Adrenal gland (tissue), 12 donors: ENCODE measurements around the gene KCNJ6. TPM values are rescaled to one million over a fixed set of nuclear protein-coding genes. Genes with fewer than 3 reads are reported as not detected.

Experiments used
- DNase-seq, 7 donors: peaks; one replicate each; pipeline ENCODE4 v3.0.0-alpha.2; 2019 to 2020
- H3K27ac ChIP-seq, 5 donors: fragments of 200-600 bp; sonication (generic) in 4 of 5; 1 replicate in 3 of 5; 2 replicates in 2 of 5; pipeline versions ENCODE4 v1.5.1 to v1.8.0; 2016 to 2020; ENCODE audit warnings: mild to moderate bottlenecking in 1 of 5
- H3K27me3 ChIP-seq: fragments of 200-600 bp; 2 replicates; pipeline ENCODE4 v1.8.0; 2021
- H3K36me3 ChIP-seq, 2 donors: fragments of 200-600 bp; replicated peaks in 1 of 2; 1 replicate in 1 of 2; 2 replicates in 1 of 2; pipeline versions ENCODE4 v1.5.1 to v1.8.0; 2018 to 2022
- H3K4me1 ChIP-seq, 2 donors: fragments of 200-600 bp; replicated peaks in 1 of 2; 1 replicate in 1 of 2; 2 replicates in 1 of 2; pipeline versions ENCODE4 v1.5.1 to v1.8.0; 2018 to 2021
- H3K4me3 ChIP-seq, 4 donors: fragments of 200-600 bp; sonication (generic) in 3 of 4; one replicate each; pipeline ENCODE4 v1.5.1; 2016 to 2018
- H3K9me3 ChIP-seq, 3 donors: fragments of 200-600 bp; sonication (generic) in 1 of 3; replicated peaks in 1 of 3; 1 replicate in 2 of 3; 2 replicates in 1 of 3; pipeline versions ENCODE4 v1.5.1 to v1.8.0; 2016 to 2021
- POLR2A ChIP-seq, 2 donors: fragments of 450-650 bp; IDR thresholded peaks; one replicate each; pipeline ENCODE4 v1.6.1; 2017; ENCODE audit warnings: antibody characterized with exemption in 2 of 2, mild to moderate bottlenecking in 2 of 2, moderate library complexity in 1 of 2
- WGBS, 4 donors: extraction: QIAGEN DNeasy Blood & Tissue Kit in 2 of 4; methylation state at CpG; one replicate each; pipeline versions ENCODE4 v1.1.5 to v1.1.7; 2013 to 2017; 5-methylcytosine and 5-hydroxymethylcytosine counted together
- intact Hi-C, 2 donors: fragments of 100-400 bp; cut with DNase I; formaldehyde crosslinking; loops; one replicate each; pipeline versions ENCODE4 v1.14.1 to v1.15.0; 2022 to 2023
- polyA plus RNA-seq, 3 donors: library from polyadenylated mRNA; stranded (reverse); fragments of 200-250 nt in 2 of 3; fragments of 350-450 nt in 1 of 3; fragmentation: Illumina TruSeq in 1 of 3; extraction: RNeasy Lipid Tissue Mini Kit (QIAGEN cat#74804) in 1 of 3; gene quantifications; one replicate each; pipeline ENCODE4 v1.2.3, GENCODE V29; 2013 to 2014
- total RNA-seq, 9 donors: library from RNA; depleted of rRNA in 4 of 9; stranded (reverse); fragments of >200 nt in 4 of 9; fragments of 120-200 nt in 1 of 9; fragmentation: NEBNext Ultra II Directional in 1 of 9; extraction: Animal tissue kit (Norgen Biotek cat#: 25700) in 1 of 9; gene quantifications; one replicate each; pipeline versions ENCODE4 v1.1.0 to v1.2.4, GENCODE V29; 2013 to 2023
- TF ChIP-seq, protein P1 (sequence below), 6 experiments: fragments of 450-650 bp in 4 of 6; fragments of 200-600 bp in 2 of 6; sonication (generic) in 1 of 6; IDR thresholded peaks; 1 replicate in 5 of 6; 2 replicates in 1 of 6; pipeline versions ENCODE4 v1.5.1 to v1.8.0; 2016 to 2021; ENCODE audit warnings: antibody characterized with exemption in 6 of 6, mild to moderate bottlenecking in 2 of 6, moderate library complexity in 1 of 6
- donor health status: healthy with polysubstance abuse.
- donor health status: Bipolar disorder and iron deficiency.
- donor health status: DM: yes; HTN: yes; CAD: no.
- donor health status: DM: no; HTN: no; CAD: no.
- donor health status: DM: no; HTN: no; CAD: no.
- donor health status: DM: yes; HTN: yes; CAD: no.

KCNJ6 gene
- total and polyA plus RNA-seq, 12 donors, result 0.03 to 0.60 (median 0.07) TPM; not detected in 4

DNA sequence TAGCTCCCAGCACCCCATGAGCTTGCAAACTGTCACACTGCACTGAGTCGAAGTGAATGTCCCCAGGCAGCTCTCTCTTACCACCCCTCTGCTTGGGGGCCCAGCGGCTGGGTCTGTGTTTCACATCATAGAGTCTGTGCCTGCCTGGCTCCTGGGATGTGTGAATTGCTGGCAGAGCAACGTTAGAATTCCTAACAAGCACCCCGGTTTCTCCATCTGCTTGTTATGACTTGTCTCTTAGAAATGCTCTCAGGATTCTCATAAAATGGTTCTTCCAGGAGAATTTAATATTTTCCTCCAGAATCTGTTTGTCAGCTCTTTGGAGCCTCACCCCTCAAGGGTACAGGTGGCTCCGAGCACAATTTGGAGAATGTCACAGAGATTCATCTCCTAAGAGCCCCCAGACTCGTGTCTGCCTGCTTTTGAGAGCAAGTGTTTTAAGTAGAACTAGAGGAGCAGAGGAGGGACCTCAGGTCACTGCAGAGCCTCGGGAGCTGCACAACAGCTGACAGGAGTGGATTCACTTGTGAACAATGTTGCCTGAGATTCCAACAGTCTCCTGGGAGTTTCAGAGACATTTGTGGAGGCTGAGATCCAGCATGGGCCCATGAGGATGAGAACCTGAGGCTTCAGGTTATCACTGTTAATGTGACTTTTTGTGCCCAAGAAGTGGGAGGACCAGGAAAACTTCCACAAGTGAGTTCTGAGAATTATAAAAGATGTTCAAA, 131.5 kb downstream of the KCNJ6 start:
- 74 to 76% (median 74%) methylated on average over 6 to 7 of the region's 7 CpGs for WGBS, 4 donors

DNA sequence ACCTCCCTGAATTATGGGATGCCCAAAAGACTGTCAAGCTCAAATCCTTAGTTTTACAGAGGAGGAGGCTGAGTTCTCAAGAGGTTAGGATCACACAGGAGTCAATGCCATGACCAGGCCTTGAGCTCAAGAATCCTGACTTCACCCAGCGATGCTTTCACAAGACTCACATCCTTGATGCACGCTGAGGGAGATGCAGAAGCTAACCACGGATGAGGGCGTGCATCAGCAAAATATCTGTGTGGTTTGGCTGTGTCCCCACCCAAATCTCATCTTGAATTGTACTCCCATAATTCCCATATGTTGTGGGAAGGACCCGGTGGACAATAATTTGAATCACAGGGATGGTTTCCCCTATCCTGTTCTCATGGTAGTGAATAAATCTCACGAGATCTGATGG, 133.2 kb downstream of the KCNJ6 start:
- no peaks in the 10 kb centered on the region for H3K27me3 ChIP-seq
- DNase-seq, result no peak
- intact Hi-C loops, result no loop called here
- no peak overlapping the region for H3K4me3 ChIP-seq
- no peaks in the 10 kb centered on the region for H3K9me3 ChIP-seq
- no peak overlapping the region for H3K27ac ChIP-seq
- no peaks in the 10 kb centered on the region for H3K4me1 ChIP-seq
- WGBS, 4 donors, result 88 to 92% (median 90%) methylated on average over 4 to 6 of the region's 6 CpGs
- H3K36me3 ChIP-seq, result no peaks in the 10 kb centered on the region
- TF ChIP-seq POLR2A (IDR thresholded peaks at IDR 0.05), result no peak
- TF ChIP-seq, protein P1, sequence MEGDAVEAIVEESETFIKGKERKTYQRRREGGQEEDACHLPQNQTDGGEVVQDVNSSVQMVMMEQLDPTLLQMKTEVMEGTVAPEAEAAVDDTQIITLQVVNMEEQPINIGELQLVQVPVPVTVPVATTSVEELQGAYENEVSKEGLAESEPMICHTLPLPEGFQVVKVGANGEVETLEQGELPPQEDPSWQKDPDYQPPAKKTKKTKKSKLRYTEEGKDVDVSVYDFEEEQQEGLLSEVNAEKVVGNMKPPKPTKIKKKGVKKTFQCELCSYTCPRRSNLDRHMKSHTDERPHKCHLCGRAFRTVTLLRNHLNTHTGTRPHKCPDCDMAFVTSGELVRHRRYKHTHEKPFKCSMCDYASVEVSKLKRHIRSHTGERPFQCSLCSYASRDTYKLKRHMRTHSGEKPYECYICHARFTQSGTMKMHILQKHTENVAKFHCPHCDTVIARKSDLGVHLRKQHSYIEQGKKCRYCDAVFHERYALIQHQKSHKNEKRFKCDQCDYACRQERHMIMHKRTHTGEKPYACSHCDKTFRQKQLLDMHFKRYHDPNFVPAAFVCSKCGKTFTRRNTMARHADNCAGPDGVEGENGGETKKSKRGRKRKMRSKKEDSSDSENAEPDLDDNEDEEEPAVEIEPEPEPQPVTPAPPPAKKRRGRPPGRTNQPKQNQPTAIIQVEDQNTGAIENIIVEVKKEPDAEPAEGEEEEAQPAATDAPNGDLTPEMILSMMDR (IDR thresholded peaks at IDR 0.05), result no peak

More for the DNA sequence above, 131.5 kb downstream of the KCNJ6 start:
- TF ChIP-seq, protein P1 (IDR thresholded peaks at IDR 0.05), result no peak
- TF ChIP-seq POLR2A (IDR thresholded peaks at IDR 0.05), result no peak
- Histone ChIP-seq H3K9me3 (no peaks in the 10 kb centered on the region), H3K27ac (no peak overlapping the region), H3K36me3 (no peaks in the 10 kb centered on the region), H3K4me1 (no peaks in the 10 kb centered on the region), H3K4me3 (no peak overlapping the region), H3K27me3 (no peaks in the 10 kb centered on the region)
- intact Hi-C loops, result no loop called here
- no peak for DNase-seq

DNA sequence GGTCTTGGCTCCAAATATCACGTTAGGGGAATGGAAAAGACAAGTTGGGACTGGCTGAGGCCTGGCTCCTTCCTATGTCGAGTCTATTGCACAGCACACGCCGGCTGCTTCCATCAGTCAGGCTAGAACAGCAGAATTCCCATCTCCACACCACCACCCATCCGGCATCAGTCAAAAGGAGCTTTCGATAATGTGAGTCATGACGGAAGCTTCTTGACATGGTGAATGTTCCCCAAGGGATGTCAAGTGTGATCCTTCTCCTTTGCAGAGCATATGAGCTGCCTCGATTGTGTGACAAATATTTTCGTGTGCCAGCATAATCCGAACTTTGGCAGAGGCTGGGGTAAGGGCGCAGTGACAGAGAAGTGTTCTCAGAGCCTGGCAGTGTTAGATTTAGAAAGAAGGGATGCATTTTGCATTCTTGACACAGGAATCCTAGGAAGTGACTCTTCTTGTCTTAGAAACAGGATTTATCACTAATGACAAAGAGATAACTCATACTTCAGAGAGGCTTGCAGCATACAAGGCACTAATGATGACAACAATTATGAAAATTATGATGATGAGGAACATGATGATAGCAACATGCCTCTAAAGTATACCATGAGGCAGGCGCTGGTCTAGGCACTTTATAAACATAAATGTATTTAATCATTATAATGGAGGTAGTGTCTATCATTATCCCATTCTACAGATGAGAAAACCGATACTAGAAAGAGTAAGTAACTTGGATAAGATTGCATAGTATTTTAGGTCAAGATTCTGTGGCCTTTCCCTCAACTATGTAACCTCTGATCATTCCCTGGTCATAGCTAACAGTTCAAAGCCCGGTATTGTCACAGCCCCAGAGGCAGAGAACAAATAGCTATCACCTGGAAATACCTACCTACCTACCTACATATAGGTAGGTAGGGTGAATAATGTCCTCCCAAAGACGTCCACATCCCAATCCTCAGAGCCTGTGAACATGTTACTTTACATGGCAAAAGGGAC, 135.0 kb downstream of the KCNJ6 start:
- no peak for DNase-seq
- no peaks in the 10 kb centered on the region for H3K4me1 ChIP-seq
- no peaks in the 10 kb centered on the region for H3K36me3 ChIP-seq
- 83 to 91% (median 87%) methylated on average over 15 of the region's 15 CpGs for WGBS, 4 donors
- no peaks in the 10 kb centered on the region for H3K27me3 ChIP-seq
- H3K27ac ChIP-seq, result no peak overlapping the region
- intact Hi-C loops, result no loop called here
- TF ChIP-seq, protein P1 (IDR thresholded peaks at IDR 0.05), result no peak
- no peak for TF ChIP-seq POLR2A (IDR thresholded peaks at IDR 0.05)
- no peak overlapping the region for H3K4me3 ChIP-seq
- no peaks in the 10 kb centered on the region for H3K9me3 ChIP-seq

DNA sequence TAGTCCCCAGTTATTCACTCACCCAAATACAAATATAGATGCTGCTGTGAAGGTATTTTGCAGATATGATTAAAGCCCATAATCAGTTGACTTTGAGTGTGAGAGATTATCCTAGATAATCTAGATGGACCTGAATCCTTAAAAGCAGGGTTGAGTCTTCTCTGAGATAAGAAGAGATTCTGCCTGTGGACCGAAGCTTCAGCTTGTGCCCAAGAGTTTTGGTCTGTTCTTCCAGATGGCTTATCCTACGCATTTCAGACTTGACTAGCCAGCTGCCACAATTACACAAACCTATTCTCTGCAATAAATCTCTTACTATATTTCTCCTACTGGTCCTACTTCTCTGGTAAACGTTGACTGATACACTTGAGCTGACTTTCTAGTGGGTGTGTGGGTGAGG, 145.1 kb downstream of the KCNJ6 start:
- DNase-seq, result no peak
- TF ChIP-seq, protein P1 (IDR thresholded peaks at IDR 0.05), result no peak
- TF ChIP-seq POLR2A (IDR thresholded peaks at IDR 0.05), result no peak
- no peak overlapping the region for H3K4me3 ChIP-seq
- H3K36me3 ChIP-seq, result no peaks in the 10 kb centered on the region
- H3K27me3 ChIP-seq, result no peaks in the 10 kb centered on the region
- intact Hi-C loops, result no loop called here
- no peak overlapping the region for H3K27ac ChIP-seq
- no peaks in the 10 kb centered on the region for H3K9me3 ChIP-seq
- H3K4me1 ChIP-seq, result no peaks in the 10 kb centered on the region
- WGBS, 4 donors, result 70 to 79% (median 77%) methylated on average over 3 of the region's 3 CpGs
